T-helper 2 cell treated with Interferon-gamma antibody and Interleukin-4, amounts not matched to agents 5 μg/mL and 100 μg/mL, for 36 hours (primary cell): ENCODE results near the gene PRR22.

Experiments
- DNase-seq: peaks from one replicate; pipeline ENCODE4 v3.0.0; 2021; ENCODE audit warnings: low spot score
- H3K27ac Mint-ChIP-seq: one replicate; pipeline ENCODE4 v1.8.0; 2021; ENCODE audit warnings: mild to moderate bottlenecking, mixed read lengths
- H3K27me3 Mint-ChIP-seq: one replicate; pipeline ENCODE4 v1.8.0; 2021; ENCODE audit warnings: low read depth, mixed read lengths
- H3K36me3 Mint-ChIP-seq: one replicate; pipeline ENCODE4 v1.8.0; 2021; ENCODE audit warnings: low read depth, mixed read lengths
- H3K4me1 Mint-ChIP-seq: one replicate; pipeline ENCODE4 v1.8.0; 2021; ENCODE audit warnings: low read depth, mixed read lengths
- H3K4me3 Mint-ChIP-seq: one replicate; pipeline ENCODE4 v1.8.0; 2022; ENCODE audit warnings: mild to moderate bottlenecking, moderate library complexity, mixed read lengths
- H3K9me3 Mint-ChIP-seq: one replicate; pipeline ENCODE4 v1.8.0; 2021; ENCODE audit warnings: mixed read lengths

The PRR22 gene

GRCh38 chr19:5822181-5822844, 37.8 kb upstream of the PRR22 start:
- H3K27me3 Mint-ChIP-seq: no peaks in the 10 kb centered on the region
- H3K4me3 Mint-ChIP-seq: no peak overlapping the region
- H3K27ac Mint-ChIP-seq: no peak overlapping the region
- H3K36me3 Mint-ChIP-seq: no peaks in the 10 kb centered on the region
- peaks cover 3% of the 10 kb centered on the region for H3K4me1 Mint-ChIP-seq
- no peak for DNase-seq
- H3K9me3 Mint-ChIP-seq: no peaks in the 10 kb centered on the region

DNA sequence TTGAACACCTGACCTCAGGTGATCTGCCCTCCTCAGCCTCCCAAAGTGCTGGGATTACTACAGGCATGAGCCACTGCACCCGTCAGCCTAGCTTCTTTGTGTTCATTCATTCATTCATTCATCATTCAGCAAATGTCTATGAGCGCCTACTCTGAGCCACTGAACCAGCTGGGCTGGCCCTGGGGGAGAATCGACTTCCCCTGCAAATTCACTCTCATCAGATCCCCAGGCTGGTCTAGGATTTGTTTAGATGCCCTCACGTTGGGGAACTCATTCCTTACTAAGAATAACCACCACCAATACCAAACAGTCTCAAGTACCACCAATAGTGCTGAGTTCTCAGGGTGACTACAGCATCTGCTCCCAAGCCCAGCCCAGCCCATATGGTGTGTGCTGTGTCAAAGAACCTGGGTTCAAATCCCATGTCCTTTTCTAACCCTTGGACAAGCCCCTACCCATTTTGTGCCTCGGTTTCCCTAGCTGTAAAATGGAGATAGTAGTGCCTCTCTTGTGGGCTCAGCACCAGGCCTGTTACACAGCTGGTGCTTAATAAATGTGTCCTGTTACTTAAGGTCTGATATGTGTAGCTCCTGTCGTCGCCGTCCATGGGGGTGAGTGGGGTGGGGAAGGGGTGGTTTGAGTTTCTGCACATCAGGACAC, 37.1 kb upstream of the PRR22 start:
- Mint-ChIP-seq H3K36me3 (no peaks in the 10 kb centered on the region), H3K4me3 (no peak overlapping the region), H3K9me3 (no peaks in the 10 kb centered on the region), H3K27me3 (no peaks in the 10 kb centered on the region), H3K27ac (no peak overlapping the region), H3K4me1 (no peaks in the 10 kb centered on the region)
- no peak for DNase-seq

DNA sequence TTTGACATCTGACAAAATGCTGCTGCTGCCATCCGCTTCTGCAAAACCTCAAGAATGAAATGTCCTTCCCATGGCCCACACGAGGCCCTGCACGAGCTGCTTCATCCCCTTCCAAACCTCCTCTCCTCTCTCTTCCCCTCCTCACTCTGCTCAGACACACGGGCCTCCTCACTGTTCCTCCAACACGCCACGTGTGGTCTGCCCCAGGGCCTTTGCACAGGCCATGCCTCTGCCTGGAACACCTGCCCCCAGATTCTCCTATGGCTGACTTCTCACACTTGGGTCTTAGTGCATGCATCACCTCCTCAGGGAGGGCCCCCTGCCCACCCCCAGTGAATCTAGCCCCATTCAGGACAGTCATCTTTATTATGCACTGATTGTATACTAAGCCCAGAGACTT, 36.2 kb upstream of the PRR22 start:
- Mint-ChIP-seq H3K4me3 (no peak overlapping the region), H3K9me3 (no peaks in the 10 kb centered on the region), H3K27me3 (no peaks in the 10 kb centered on the region), H3K27ac (no peak overlapping the region), H3K36me3 (no peaks in the 10 kb centered on the region), H3K4me1 (no peaks in the 10 kb centered on the region)
- DNase-seq: no peak

DNA sequence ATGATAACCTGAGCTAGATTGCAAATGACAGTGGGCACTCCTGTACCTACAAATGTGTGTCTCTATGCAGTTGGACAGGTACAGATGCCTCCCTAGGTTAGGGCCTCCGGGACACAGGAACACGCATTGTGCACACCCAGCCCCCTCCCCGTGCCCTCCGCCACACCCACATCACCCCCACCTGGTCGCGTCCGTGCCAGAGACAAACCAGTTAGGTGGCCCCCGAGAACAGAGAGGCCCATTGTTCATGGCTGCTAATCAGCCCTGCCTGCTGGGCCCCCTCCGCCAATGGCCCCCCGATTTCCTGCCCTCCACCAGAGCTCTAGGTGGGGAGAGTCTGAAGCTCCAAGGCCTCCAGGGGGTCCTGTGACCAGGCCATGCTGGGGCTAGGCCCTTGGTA, 34.0 kb upstream of the PRR22 start:
- no peaks in the 10 kb centered on the region for H3K4me1 Mint-ChIP-seq
- no peaks in the 10 kb centered on the region for H3K36me3 Mint-ChIP-seq
- no peak overlapping the region for H3K4me3 Mint-ChIP-seq
- no peak for DNase-seq
- no peaks in the 10 kb centered on the region for H3K27me3 Mint-ChIP-seq
- no peaks in the 10 kb centered on the region for H3K9me3 Mint-ChIP-seq
- H3K27ac Mint-ChIP-seq: no peak overlapping the region

DNA sequence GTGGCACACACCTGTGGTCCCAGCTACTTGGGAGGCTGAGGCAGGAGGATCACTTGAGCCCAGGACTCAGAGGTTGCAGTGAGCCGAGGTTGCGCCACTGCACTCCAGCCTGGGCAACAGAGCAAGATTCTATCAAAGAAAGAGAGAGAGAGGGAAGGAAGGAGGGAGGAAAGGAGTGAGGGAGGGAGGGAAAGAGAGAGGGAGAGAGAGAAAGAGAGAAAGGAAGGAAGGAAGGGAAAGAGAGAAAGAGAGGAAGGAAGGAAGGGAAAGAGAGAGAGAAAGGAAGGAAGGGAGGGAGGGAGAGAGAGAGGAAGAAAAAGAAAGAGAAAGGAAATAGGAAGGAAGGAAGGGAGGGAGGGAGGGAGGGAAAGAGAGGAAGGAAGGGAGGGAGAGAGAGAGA, 32.7 kb upstream of the PRR22 start:
- Mint-ChIP-seq H3K36me3 (no peaks in the 10 kb centered on the region), H3K27me3 (no peaks in the 10 kb centered on the region), H3K9me3 (no peaks in the 10 kb centered on the region), H3K4me1 (no peaks in the 10 kb centered on the region), H3K27ac (no peak overlapping the region), H3K4me3 (no peak overlapping the region)
- no peak for DNase-seq

DNA sequence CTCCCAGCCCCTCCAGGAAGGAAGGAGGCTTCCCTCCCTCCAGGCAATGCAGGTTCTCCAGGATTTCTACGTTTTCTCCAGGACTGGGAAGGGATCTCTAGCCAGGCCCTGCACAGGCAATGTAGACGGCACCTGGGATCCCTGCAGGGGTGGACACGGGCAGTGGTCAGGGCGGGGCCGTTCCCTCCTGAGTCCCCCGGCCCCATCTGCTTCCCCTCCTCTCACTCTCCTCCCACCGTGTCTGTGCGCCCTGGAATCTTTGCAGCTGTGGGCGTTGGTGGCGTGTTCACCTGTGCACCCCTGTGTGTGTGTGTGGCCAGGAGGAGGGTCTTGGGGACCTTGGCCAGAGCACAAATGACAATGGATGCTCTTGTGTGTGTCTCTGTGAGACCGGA, 30.3 kb upstream of the PRR22 start:
- Mint-ChIP-seq H3K36me3 (no peaks in the 10 kb centered on the region), H3K27me3 (no peaks in the 10 kb centered on the region), H3K27ac (no peak overlapping the region), H3K4me1 (no peaks in the 10 kb centered on the region), H3K9me3 (no peaks in the 10 kb centered on the region), H3K4me3 (no peak overlapping the region)
- no peak for DNase-seq

- H3K36me3 Mint-ChIP-seq: no peaks in the 10 kb centered on the region
- no peaks in the 10 kb centered on the region for H3K27me3 Mint-ChIP-seq
- no peaks in the 10 kb centered on the region for H3K9me3 Mint-ChIP-seq
- no peaks in the 10 kb centered on the region for H3K4me1 Mint-ChIP-seq
- no peak overlapping the region for H3K4me3 Mint-ChIP-seq
- H3K27ac Mint-ChIP-seq: no peak overlapping the region
- DNase-seq: no peak
Observed at GRCh38 chr19:5814123-5814851, 29.7 kb upstream of the PRR22 start.

- DNase-seq: no peak
- peaks cover 16% of the 10 kb centered on the region for H3K27me3 Mint-ChIP-seq
- H3K27ac Mint-ChIP-seq: no peak overlapping the region
- no peak overlapping the region for H3K4me3 Mint-ChIP-seq
- no peaks in the 10 kb centered on the region for H3K4me1 Mint-ChIP-seq
- H3K36me3 Mint-ChIP-seq: no peaks in the 10 kb centered on the region
- no peaks in the 10 kb centered on the region for H3K9me3 Mint-ChIP-seq
Observed at GRCh38 chr19:5811117-5811516, 26.6 kb upstream of the PRR22 start.

DNA sequence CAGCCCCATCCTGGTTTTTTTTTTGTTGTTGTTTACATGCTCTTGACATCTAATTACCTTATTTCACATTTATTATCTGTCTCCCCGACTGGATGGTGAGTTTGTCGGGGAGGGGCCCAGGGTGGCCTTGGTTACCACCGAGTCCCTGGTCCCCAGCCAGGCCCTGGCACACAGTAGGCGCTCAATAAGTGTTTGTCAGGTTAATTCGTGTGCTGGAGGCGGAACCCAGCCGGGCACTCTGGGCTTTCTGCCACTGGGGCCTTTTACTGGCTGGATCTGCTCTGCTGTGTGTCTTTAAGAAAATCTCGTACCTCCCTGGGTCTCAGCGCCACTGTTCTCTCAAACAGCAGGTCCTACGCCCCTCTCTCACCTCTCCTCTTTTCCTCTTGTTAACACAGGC, 24.9 kb upstream of the PRR22 start:
- DNase-seq: no peak
- H3K36me3 Mint-ChIP-seq: no peaks in the 10 kb centered on the region
- peaks cover 1% of the 10 kb centered on the region for H3K4me1 Mint-ChIP-seq
- H3K27ac Mint-ChIP-seq: no peak overlapping the region
- H3K27me3 Mint-ChIP-seq: peaks cover 24% of the 10 kb centered on the region
- no peak overlapping the region for H3K4me3 Mint-ChIP-seq
- no peaks in the 10 kb centered on the region for H3K9me3 Mint-ChIP-seq

DNA sequence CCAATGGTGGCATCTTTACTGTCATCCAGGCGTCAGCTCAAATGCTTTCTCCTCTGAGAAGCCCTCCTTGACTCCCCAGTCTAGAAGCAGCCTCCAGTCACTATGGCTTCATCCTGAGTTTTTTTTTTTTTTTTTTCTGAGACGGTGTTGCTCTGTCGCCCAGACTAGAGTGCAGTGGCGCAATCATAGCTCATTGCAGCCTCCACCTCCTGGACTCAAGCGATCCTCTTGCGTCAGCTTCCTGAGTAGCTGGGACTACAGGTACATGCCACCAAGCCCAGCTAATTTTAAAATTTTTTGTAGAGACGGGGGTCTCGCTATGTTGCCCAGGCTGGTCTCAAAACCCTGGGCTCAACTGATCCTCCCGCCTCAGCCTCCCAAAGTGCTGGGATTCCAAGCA, 24.5 kb upstream of the PRR22 start:
- Mint-ChIP-seq H3K4me3 (no peak overlapping the region), H3K4me1 (peaks cover 6% of the 10 kb centered on the region), H3K27me3 (peaks cover 28% of the 10 kb centered on the region), H3K9me3 (no peaks in the 10 kb centered on the region), H3K36me3 (no peaks in the 10 kb centered on the region), H3K27ac (no peak overlapping the region)
- DNase-seq: no peak

GRCh38 chr19:5808120-5808816, 23.7 kb upstream of the PRR22 start:
- H3K27ac Mint-ChIP-seq: no peak overlapping the region
- peaks cover 11% of the 10 kb centered on the region for H3K4me1 Mint-ChIP-seq
- no peak for DNase-seq
- no peak overlapping the region for H3K4me3 Mint-ChIP-seq
- no peaks in the 10 kb centered on the region for H3K9me3 Mint-ChIP-seq
- no peaks in the 10 kb centered on the region for H3K36me3 Mint-ChIP-seq
- peaks cover 32% of the 10 kb centered on the region for H3K27me3 Mint-ChIP-seq

DNA sequence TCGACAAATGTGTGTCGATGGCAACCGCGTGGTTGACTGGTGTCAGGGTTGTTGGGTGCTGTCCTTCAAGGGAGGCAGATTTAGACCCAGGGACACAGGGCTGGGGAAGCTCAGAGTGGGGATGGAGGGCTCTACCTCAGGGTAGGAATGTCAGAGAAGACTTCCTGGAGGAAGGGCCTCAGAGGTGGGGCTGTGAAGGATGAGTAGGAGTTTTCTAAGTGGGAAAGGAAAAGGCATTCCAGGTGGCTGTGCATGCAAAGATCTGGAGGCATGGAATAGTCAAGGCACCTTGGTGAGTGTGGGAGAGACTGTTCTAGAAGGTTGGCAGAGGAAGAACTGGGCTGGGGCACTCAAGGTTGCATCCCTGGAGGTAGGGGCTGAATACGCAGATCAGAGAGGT, 22.4 kb upstream of the PRR22 start:
- H3K27ac Mint-ChIP-seq: no peak overlapping the region
- H3K9me3 Mint-ChIP-seq: no peaks in the 10 kb centered on the region
- no peaks in the 10 kb centered on the region for H3K36me3 Mint-ChIP-seq
- no peak for DNase-seq
- peaks cover 18% of the 10 kb centered on the region for H3K4me1 Mint-ChIP-seq
- peaks cover 35% of the 10 kb centered on the region for H3K27me3 Mint-ChIP-seq
- no peak overlapping the region for H3K4me3 Mint-ChIP-seq

- DNase-seq: no peak
- Mint-ChIP-seq H3K27me3 (peaks cover 35% of the 10 kb centered on the region), H3K4me3 (no peak overlapping the region), H3K27ac (no peak overlapping the region), H3K36me3 (no peaks in the 10 kb centered on the region), H3K9me3 (no peaks in the 10 kb centered on the region), H3K4me1 (peaks cover 18% of the 10 kb centered on the region)
Observed at GRCh38 chr19:5806133-5806489, 21.6 kb upstream of the PRR22 start.

DNA sequence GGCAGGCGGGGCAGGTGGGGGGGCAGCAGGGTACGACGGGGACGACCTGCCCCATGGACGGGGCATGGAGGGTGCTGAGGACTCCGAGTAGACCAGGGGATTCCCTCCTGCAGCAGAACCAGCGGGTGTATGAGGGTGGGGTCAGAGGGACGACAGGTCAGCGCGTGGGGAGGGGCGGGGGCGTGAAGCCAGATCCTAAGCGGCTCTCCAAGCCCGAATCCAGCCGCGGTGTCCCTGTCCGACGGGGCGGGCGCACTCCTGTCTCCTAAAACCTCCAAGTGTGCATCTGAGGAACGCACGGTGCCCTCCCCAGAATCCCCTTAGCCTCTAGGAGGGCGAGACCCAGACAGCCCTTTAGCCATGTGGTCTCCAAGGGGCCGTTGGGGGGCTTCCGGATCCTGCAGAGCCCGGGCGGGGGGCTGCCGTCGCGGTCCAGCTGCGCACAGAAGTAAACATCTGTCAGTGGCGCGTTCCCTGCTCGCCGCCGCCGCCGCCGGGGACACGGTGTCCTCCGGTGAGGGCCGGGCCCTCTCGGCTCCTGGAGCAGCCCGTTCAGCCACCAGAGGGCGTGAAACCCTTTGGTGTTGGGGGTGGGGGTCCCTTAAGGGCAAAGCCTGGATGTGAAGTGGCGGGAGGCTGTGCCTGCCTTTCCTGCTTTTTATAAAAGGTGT, 21.1 kb upstream of the PRR22 start:
- no peaks in the 10 kb centered on the region for H3K36me3 Mint-ChIP-seq
- H3K27ac Mint-ChIP-seq: no peak overlapping the region
- no peaks in the 10 kb centered on the region for H3K9me3 Mint-ChIP-seq
- peak; percentile 40 for DNase-seq
- peaks cover 18% of the 10 kb centered on the region for H3K4me1 Mint-ChIP-seq
- peak overlapping the region; percentile 59 for H3K4me3 Mint-ChIP-seq
- peaks cover 37% of the 10 kb centered on the region for H3K27me3 Mint-ChIP-seq
